NCI-H82 (cell line): Measurements from ENCODE around the gene FTL.
"Not testable (repeated sequence)": the region's sequence is repeated elsewhere in the genome, so short reads cannot be mapped to it uniquely, and the experiment has no call there.

ENCODE experiments used
- DNase-seq: peaks from one replicate; lab custom pipeline; 2025; lab: John Stamatoyannopoulos, UW

FTL gene

DNA sequence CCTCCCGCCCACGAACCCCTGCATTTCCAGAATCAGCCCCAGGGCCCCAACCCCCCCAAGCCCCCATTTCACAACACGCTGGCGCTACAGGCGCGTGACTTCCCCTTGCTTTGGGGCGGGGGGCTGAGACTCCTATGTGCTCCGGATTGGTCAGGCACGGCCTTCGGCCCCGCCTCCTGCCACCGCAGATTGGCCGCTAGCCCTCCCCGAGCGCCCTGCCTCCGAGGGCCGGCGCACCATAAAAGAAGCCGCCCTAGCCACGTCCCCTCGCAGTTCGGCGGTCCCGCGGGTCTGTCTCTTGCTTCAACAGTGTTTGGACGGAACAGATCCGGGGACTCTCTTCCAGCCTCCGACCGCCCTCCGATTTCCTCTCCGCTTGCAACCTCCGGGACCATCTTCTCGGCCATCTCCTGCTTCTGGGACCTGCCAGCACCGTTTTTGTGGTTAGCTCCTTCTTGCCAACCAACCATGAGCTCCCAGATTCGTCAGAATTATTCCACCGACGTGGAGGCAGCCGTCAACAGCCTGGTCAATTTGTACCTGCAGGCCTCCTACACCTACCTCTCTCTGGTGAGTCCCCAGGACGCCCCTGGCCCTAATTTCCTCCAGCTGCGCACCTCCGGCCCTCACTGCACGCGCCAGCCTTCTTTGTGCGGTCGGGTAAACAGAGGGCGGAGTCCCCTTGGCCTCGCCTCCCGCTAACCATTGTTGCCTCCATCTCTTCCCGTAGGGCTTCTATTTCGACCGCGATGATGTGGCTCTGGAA is at the start of gene FTL:
Gene FTL, plus strand, starts transcription at position 270 of the 766 bp plus-strand sequence. Its CDS starts 199 bp downstream, at position 469.
- peak; percentile 98 for DNase-seq

DNA sequence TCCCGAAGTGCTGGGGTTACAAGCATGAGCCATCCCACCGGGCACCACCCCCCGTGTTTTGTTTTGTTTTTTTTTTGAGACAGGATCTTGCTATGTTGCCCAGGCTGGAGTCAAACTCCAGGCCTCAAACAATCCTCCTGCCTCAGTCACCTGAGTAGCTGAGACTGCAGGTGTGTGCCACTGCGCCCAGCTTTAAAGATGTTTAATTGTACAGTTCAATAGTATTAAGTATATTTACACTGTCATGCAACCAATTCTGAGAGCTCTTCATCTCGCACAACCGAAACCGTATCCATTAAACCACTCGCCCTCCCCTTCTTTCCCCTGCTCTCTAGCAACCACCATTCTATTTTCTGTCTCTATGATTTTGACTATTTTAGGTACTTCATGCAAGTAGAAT is 49.4 kb upstream of the FTL start:
- DNase-seq, result no peak

DNA sequence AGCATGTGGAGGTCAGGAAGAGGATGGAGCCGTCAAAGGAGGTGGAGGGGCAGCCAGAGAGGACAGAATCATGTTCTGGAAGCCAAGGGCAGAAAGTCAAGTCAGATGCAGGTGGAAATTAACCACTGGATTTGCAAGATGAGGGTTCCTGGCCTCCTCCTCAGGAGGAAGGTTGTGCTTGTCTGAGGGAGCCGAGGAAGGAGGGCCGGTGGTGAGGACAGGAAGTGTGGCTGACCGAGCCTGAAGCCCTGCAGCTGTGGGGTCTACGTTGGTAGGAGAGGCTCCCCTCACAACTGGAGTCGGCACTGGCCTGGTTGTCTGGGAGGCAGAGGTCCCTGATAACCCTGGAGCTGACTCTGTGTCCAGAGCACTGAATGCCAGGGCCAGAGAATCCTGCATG is 47.0 kb upstream of the FTL start:
- DNase-seq, result no peak

GRCh38 chr19:48918801-48919247 is 46.3 kb upstream of the FTL start:
- DNase-seq, result peak; percentile 78

GRCh38 chr19:48919271-48919670 is 45.8 kb upstream of the FTL start:
- DNase-seq, result not testable (repeated sequence)

DNA sequence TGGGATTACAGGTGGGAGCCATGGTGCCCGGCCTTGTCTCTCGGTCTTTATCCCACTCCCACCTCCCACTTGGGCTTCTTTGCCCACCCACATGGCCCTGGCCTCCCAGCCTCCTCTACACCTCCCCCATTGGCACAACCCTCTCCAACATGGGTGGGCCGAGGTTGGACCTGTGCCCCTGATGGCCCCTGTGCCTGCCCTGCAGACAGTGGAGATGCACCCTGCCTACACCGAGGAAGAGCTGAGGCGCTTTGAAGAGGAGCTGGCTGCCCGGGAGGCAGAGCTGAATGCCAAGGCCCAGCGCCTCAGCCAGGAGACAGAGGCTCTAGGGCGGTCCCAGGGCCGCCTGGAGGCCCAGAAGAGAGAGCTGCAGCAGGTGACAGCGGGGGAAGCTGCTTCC is 44.2 kb upstream of the FTL start:
- DNase-seq, result no peak

DNA sequence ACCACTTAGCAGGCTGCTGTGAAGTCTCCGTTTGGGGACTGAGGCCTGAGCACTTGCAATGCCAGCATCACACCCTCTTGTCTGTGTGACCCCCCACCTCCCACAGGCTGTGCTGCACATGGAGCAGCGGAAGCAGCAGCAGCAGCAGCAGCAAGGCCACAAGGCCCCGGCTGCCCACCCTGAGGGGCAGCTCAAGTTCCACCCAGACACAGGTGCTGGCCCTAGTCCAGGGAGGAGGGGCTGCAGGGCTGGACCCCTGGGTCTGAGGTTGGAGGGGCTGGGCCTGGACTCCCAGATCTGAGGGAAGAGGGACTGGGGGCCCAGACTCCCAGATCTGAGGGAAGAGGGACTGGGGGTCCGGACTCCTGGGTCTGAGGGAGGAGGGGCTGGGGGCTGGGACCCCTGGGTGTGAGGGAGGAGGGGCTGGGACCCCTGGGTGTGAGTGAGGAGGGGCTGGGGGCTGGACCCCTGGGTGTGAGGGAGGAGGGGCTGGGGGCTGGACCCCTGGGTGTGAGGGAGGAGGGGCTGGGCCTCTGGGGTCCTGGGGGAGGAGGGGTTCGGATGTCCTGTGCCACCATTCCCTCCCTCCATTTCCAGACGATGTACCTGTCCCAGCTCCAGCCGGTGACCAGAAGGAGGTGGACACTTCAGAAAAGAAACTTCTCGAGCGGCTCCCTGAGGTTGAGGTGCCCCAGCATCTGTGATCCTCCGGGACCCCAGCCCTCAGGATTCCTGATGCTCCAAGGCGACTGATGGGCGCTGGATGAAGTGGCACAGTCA is 43.2 kb upstream of the FTL start:
- DNase-seq, result no peak

DNA sequence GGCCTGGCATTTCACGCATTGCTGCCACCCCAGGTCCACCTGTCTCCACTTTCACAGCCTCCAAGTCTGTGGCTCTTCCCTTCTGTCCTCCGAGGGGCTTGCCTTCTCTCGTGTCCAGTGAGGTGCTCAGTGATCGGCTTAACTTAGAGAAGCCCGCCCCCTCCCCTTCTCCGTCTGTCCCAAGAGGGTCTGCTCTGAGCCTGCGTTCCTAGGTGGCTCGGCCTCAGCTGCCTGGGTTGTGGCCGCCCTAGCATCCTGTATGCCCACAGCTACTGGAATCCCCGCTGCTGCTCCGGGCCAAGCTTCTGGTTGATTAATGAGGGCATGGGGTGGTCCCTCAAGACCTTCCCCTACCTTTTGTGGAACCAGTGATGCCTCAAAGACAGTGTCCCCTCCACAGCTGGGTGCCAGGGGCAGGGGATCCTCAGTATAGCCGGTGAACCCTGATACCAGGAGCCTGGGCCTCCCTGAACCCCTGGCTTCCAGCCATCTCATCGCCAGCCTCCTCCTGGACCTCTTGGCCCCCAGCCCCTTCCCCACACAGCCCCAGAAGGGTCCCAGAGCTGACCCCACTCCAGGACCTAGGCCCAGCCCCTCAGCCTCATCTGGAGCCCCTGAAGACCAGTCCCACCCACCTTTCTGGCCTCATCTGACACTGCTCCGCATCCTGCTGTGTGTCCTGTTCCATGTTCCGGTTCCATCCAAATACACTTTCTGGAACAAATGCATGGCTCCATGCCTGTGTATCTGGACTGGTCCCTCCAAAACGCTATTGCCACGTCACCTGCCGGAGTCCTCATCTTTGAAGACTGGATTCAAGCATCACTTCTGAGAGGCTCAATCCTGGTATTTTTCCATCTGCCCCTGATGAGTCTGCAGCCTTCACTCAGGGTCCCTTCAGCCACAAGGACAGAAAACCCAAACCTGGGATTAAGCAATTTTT is 42.3 kb upstream of the FTL start:
- DNase-seq, result no peak

DNA sequence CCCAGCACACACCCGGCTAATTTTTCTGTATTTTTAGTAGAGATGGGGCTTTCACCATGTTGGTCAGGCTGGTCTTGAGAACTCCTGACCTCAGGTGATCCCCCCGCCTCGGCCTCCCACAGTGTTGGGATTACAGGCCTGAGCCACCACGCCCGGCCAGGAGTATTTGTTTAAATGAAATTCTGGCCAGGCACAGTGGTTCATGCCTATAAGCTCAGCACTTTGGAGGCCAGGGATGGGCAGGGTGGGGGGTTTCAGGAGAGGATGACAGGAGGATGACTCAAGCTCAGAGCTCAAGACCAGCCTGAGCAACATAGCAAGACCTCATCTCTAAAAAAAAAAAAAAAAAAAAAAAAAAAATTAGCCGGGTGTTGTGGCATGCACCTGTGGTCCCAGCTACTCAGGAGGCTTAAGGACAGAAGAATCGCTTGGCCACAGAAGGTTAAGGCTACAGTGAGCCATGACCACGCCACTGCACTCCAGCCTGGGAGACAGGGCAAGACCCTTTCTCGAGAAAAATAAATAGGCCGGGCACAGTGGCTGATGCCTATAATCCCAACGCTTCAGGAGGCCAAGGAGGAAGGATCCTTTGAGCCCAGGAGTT is 39.8 kb upstream of the FTL start:
- no peak for DNase-seq

- DNase-seq, result not testable (repeated sequence)
Measured at GRCh38 chr19:48925890-48926289, 39.2 kb upstream of the FTL start.

GRCh38 chr19:48926909-48927308 is 38.2 kb upstream of the FTL start:
- no peak for DNase-seq

DNA sequence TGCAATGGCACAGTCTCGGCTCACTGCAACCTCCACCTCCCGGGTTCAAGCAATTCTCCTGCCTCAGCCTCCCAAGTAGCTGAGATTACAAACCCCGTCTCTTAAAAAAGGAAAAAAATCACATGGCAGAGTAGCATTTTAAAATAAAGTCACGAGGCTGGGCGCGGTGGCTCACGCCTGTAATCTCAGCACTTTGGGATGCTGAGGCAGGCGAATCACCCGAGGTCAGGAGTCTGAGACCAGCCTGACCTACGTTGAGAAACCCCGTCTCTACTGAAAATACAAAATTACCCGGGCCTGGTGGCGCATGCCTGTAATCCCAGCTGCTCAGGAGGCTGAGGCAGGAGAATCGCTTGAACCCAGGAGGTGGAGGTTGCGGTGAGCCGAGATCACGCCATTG is 37.4 kb upstream of the FTL start:
- not testable (repeated sequence) for DNase-seq

DNA sequence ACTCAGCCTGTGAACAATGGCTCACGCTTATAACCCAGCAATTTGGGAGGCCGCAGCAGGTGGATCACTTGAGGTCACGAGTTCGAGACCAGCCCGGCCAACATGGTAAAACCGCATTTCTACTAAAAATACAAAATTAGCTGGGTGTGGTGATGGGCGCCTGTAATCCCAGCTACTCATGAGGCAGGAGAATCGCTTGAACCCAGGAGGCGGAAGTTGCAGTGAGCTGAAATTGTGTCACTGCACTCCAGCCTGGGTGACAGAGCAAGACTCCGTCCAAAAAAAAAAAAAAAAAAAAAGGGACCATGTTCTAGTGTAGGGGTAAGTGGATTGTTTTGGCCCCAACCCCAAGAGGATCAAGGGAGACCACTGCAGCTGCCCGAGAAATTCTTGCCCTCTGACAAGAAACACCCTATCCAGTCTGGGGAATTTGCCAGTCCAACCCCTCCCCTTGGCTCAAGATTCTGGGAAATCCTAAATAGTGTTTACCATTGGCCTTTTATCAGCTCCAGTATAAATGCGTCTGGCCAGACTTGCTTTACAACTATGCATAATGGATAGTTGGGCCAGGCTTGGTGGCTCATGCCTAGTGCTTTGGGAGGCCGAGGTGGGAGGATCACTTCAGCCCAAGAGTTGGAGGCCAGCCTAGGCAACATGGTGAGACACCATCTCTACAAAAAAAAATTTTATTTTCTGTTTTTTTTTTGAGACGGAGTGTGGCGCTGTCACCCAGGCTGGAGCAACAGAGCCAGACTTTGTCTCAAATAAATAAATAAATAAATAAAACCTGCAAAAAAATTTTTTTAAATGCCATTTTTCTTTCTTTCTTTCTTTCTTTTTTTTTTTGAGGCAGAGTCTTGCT is 36.7 kb upstream of the FTL start:
- no peak for DNase-seq

- DNase-seq, result peak; percentile 95
Measured at GRCh38 chr19:48933382-48933932, 31.7 kb upstream of the FTL start, which contains the start of gene DHDH. Gene DHDH, plus strand, starts transcription at chr19:48933699. Its CDS starts 23 bp downstream, at chr19:48933722.

DNA sequence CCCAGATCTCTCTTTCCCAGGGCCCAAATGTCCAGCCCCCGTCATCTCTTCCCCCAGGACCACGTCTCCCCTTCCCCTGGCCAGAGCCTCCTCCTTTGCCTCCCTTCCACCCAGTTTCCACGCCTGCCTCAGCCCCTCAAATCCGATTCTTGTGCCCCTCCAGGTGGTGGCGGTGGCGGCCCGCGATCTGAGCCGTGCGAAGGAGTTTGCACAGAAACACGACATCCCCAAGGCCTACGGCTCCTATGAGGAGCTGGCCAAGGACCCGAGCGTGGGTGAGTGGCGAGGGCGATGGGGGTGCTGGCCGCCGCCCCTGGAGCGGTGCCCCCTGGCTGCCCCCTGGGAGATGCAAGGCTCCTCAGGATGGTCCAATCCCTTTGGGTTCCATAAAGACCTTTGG is 30.3 kb upstream of the FTL start:
- DNase-seq, result no peak

DNA sequence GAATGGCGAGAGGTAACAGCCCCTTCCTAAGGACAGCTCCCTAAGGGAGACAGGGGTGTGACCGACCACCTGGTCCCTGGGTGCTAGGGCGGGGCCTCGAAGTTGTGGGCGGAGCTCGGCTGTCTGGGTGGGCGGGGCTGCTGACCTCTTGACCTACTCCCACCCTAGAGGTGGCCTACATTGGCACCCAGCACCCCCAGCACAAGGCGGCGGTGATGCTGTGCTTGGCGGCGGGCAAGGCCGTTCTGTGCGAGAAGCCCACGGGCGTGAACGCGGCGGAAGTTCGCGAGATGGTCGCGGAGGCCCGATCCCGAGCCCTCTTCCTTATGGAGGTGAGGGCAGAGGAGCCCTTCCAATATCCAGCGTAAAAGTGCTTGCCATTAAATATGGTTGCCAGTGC is 29.2 kb upstream of the FTL start:
- no peak for DNase-seq

DNA sequence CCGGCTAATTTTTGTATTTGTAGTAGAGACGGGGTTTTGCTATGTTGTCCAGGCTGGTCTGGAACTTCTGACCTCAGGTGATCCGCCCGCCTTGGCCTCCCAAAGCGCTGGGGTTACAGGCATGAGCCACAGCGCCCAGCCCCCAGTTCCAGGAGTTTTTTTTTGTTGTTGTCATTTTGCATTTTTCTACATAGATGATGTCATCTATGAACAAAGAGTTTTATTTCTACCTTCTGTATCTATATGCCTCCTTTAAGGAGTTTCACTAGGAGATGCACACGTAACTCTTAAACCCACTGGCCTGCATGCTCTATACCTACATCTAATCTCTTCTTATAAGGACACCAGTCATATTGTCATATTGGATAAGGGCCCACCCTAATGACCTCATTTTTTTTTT is 26.9 kb upstream of the FTL start:
- DNase-seq, result no peak

DNA sequence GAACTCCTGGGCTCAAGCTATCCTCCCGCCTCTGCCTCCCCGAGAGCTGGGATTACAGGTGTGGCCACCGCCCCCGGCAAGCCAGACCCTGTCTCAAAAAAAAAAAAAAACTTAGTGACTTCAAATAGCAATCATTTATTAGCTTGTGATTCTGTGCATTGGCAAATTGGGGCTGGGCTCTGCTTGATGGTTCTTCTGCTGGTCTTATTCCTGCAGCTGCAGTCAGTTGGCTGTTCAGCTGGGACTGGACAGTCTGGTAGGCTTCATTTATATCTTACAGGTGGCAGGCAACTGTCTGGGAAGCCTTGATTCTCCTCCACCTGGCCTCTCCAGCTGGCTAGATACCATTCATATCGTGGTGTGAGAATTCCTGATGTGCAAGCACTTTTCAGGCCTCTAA is 24.2 kb upstream of the FTL start:
- no peak for DNase-seq

- DNase-seq, result no peak
Measured at GRCh38 chr19:48943081-48943480, 22.0 kb upstream of the FTL start.

- DNase-seq, result no peak
Measured at GRCh38 chr19:48945415-48945814, 19.7 kb upstream of the FTL start.
